DMS 273 treated with DMSO at 0.1 percent for 48 hours (cell line): ENCODE measurements around the gene CRLF2.
"Not testable (repeated sequence)": the region's sequence is repeated elsewhere in the genome, so short reads cannot be mapped to it uniquely, and the experiment has no call there.

ENCODE experiments used
- DNase-seq: peaks from one replicate; lab custom pipeline; 2025; lab: John Stamatoyannopoulos, UW

CRLF2 gene

DNA sequence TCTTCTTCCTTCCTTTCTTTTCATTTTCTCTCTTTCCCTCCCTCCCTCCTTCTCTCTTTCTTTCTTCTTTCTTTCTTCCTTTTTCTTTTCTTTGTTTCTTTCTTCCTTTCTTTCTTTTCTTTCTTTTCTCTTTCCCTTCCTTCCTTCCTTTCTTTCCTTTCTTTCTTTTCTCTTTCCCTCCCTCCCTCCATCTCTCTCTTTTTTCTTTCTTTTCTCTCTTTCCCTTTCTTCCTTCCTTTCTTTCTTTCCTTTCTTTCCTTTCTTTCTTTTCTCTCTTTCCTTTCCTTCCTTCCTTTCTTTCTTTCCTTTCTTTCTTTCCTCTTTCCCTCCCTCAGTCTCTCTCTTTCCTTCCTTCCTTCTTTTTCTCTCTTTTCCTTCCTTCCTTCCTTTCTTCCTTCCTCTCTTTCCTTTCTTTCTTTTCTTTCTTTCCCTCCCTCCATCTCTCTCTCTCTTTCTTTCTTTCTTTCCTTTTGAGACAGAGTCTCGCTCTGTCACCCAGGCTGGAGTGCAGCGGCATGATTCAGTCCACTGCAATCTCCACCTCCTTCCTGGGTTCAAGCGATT lies 44.4 kb downstream of the CRLF2 start:
- no peak for DNase-seq

DNA sequence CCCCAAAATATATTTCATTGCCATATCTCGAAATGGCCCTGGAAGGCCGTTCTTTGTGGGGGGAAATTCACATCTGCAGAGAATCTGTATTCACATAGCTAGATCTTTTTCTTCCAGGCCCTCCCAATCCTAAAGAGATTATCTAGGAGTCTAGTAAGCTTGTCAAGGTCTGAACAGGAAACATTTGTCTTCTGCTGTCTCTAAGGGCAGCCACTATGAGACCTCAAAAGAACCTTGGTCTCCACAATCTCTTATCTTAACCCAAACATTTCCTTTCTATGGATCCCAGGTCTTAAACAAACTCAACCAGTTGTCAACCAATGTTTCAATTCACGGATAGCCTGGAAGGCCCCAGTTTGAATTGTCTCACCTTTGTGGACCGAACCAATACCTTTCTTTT lies 45.0 kb downstream of the CRLF2 start:
- no peak for DNase-seq

DNA sequence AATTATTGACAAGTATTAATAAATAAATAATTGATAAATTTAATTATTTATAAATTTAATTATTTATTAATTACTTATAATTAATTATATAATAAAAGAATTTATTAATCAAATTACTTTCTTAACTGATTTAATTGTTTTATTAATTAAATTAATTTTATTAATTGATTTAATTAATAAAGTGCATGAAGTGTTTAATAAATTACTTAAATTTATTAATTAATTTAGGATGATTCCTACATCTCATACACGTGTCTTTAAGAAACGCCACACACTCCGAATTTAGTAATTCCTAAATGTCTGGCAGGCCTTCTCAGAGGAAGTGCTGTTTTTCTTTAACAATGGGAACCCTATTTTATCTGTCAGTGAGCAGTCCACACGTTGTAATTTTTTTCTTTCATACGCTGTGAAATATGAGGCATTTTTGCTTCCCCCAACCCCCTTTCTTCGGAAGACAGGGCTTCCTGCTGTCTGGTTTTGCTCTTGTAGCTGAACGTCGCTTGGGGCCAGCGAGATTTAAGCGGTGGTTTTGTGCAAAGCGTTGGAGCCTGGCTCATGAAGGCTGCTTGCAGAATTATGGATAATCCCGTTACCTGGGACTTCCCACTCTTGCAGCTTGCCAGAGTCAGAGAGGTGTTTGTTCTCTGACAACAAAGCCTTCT lies 46.8 kb downstream of the CRLF2 start:
- DNase-seq: no peak

DNA sequence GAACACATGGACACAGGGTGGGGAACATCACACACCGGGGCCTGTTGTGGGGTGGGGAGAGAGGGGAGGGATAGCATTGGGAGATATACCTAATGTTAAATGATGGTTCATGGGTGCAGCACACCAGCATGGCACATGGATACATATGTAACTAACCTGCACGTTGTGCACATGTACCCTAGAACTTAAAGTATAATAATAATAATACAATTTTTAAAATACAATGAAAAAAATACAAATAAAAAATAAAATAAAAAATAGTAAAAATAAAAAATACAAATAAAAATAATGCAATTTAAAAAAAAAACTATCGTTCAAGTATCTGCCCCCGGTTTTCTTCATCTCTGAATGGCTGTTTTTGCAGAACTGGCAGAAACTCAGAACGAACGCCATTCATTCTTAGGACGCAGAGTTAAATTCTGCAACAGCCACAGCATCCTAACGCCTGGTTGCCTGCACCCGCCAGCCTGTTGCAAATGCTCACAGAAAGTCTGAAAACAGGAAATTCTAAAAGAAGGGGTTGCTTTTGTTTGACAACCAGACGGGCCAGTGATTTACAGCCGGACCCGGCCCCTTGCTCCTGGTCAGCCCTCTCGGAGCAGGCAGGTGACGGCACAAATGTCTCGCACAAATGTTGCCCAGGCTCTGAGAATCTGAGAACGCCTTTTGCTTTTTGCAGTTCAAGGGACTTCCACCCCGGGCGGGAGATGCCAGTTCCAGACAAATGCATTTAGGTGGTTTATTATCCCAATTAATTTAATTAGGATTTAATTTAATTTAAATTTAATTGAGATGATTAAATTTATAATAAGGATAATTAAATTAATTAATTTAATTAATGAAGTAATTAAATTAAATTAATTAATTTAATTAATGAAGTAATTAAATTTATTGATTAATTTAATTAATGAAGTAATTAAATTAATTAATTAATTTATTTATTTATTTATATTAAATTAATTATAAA lies 47.8 kb downstream of the CRLF2 start:
- DNase-seq: no peak

DNA sequence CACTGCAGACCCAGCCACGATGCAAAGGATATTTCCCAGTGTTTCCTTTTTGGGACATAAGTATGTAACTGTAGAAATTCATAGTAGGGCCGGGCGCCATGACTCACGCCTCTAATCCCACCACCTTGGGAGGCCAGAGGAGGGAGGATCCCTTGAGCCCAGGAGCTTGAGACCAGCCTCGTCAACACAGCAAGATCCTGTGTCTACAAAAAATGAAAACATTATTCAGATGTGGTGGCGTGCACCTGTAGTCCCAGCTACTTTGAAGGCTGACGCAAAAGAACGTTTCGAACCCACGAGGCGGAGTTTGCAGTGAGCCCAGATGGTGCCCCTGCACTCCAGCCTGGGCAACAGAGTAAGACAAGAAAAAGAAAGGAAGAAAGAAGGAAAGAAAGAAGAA lies 49.2 kb downstream of the CRLF2 start:
- DNase-seq: no peak

- no peak for DNase-seq
These were observed 50.1 kb downstream of the CRLF2 start for GRCh38 chrX:1162119-1162916.

- DNase-seq: no peak
These were observed 52.9 kb downstream of the CRLF2 start for GRCh38 chrX:1159548-1159947.

DNA sequence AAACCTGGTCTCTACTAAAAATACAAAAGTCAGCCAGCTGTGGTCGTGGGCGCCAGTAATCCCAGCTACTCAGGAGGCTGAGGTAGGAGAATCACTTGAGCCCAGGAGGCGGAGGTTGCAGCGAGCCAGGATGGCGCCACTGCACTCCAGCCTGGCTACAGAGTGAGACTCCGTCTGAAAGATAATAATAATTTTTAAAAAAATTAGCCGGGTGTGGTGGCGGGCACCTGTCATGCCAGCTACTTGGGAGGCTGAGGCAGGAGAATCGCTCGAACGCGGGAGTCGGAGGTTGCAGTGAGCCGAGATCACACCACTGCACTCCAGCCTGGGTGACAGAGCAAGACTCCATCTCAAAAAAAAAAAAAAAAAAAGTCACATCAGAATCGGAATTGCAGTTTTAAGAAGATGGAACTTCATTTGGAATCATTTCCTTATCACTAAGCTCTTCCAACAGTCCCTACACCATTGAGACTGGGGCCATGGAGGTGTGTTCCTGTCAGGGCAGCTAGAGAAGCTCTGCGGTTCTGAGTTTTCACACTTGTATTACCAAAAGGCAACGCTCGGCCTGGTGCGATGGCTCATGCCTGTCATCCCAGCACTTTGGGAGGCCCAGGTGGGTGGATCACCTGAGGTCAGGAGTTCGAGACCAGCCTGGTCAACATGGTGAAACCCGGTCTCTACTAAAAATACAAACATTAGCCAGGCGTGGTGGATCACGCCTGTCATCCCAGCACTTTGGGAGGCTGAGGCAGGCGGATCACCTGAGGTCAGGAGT lies 55.6 kb downstream of the CRLF2 start:
- DNase-seq: not testable (repeated sequence)

DNA sequence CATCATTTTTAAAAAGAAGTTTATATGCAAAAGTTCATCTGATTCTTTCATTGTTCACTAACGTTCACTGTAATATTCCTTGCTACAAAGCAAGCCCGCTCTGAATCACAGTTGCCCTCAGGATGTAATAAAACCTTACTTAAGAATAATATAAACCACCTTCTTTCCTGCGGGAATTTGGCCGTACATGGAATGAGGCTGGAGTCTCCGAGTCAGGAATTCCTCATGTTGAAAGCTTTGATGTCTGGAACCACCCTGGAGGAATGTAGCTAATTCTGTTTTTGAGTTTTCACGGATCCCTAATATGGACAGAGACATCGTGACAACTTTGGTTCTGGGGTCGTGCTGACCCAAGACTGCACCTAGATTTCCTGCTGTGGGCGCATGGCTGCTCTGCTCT lies 58.5 kb downstream of the CRLF2 start:
- no peak for DNase-seq

DNA sequence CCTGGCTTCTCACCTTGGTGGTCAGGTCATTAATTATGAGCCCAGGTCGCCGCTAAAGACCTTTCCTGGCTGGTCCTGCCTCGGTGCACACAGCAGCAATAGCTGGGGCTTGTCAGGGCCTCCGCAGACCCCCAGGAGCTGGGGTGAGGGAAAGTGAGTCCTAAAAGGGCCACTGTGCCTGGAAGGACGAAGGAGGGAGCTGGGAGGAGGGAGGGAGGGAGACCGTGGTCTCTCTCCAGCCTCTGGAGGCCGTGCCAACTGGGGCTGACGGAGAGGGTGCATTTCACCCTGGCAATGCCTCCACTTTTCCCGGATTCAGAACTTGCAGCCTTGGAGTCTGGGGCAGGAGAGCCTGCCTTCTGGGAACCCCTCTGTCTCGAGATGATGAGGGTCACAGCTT lies 60.4 kb downstream of the CRLF2 start:
- DNase-seq: no peak

DNA sequence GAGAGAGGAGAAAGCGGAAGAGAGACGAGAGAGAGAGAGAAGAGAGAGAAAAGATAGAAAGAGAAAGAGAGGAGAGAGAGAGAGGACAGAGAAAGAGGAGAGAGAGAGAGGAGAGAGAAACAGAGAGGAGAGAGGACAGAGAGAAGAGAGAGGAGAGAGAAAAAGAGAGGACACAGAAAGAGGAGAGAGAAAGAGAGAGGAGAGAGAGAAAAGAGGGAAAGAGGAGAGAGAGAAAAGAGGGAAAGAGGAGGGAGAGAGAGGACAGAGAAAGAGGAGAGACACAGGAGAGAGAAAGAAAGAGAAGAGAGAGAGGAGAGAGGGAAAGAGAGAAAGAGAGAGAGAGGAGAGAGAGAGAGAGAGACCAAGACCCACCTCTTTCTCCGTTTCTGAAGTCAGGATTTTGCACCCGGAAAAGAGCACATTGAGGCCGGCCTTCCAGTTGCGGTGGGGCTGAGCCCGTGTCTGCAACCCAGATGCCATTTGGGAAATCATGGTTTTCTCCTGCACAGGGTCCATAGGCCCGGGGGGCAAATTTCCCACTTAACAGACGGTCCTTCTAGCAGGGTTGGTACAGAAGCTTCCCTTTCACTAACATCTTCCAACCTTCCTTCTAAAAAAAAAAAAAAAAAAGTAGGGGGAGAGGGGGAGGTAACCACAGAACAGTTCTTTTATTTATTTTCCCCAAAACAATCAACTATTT lies 60.9 kb downstream of the CRLF2 start:
- DNase-seq: no peak

DNA sequence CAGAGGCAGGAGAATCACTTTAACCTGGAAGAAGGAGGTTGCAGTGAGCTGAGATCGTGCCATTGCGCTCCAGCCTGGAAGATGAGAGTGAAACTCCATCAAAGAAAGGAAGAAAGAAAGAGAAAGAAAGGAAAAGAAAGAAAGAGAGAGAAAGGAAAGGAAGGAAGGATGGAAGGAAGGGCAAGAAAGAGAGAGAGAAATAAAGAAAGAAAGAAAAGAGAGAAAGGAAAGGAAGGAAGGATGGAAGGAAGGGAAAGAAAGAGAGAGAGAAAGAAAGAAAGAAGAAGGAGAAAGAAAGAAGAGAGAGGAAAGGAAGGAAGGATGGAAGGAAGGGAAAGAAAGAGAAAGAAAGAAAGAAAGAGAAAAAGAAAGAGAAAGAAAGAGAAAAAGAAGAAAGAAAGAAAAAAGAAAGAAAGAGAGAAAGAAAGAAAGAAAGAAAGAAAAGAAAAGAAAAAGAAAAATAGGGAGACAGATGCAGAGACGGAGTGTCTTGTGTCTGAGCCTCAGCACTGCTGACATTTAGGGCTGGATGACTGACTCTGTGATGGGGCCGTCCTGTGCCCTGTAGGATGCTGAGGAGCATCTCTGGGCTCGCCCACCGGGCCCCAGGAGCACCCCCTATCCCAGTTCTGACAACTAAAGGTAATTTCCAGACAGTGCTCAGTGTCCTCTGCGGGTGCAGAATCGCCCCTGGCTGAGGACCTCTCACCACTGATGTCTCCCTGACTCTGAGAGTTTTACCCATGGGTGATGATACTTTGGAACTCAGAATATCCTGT lies 61.7 kb downstream of the CRLF2 start:
- no peak for DNase-seq

DNA sequence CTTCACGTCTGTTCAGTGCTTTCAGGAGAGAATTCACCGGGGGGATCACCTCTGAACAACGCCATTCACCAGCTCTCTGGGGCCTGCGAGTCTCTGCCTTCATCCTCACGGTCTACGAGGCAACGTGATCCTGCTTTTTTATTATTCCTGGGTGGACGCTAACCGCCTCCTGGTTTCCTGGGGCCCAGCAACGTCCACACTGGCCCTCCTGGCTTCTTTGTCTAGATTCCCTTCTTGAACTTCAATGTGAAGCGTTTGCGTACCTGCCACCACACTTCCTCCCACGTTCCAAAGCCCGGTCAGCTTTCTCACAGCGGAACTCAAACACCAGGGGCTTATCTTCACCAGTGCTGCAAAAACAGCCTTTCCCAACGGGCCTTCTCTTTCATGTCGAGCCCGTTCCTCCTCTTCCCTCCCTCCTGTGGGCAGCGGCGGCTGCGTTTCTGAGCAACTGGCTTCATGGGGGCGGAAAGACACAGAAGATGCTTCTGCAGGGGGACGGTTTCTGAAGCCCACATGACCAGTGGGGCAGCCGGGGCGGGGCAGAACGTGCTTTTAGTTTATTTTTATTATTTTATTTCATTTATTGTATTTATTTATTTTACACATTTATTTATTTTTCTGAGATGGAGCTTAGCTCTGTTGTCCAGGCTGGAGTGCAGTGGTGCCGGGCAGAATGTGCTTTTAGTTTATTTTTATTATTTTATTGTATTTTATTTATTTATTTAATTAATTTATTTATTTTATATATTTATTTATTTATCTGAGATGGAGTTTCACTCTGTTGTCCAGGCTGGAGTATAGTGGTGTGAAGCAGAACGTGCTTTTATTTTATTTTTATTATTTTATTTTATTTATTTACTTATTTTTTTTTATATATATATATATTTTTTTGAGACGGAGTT lies 64.6 kb downstream of the CRLF2 start:
- no peak for DNase-seq

DNA sequence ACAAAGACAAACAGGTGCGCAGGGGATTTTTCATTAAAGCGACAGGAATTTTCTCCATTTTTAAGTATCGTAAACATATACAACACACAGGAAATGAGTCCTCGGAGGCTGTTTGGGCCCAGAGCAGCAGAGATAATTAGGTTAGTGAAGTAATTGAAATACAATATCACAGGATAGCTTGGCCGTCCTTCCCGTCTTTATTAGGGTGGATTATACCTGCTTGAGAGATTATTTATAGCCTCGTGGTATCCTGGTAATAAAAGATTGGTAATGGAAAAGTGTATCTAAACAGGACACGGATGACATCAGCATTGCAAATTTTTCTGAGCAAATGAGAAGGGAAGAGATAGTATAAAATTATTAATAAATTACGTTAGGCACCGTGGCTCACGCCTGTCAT lies 68.2 kb downstream of the CRLF2 start:
- DNase-seq: no peak
